Thymus (tissue), 11 donors: ENCODE measurements around the gene YJU2. TPM values are rescaled to one million over a fixed set of nuclear protein-coding genes. Genes with fewer than 3 reads are reported as not detected.

Experiments
- DNase-seq, 9 donors: peaks; one replicate each; pipeline ENCODE4 v3.0.0-alpha.2; 2013; ENCODE audit warnings: low spot score in 9 of 9, low read depth in 6 of 9, missing footprints in 1 of 9
- H3K27ac ChIP-seq, 2 donors: one replicate each; pipeline ENCODE4 v1.5.1; 2013; ENCODE audit warnings: control low read depth in 1 of 2, low read depth in 1 of 2, low read length in 1 of 2, mild to moderate bottlenecking in 1 of 2, moderate library complexity in 1 of 2
- H3K27me3 ChIP-seq, 2 donors: one replicate each; pipeline ENCODE4 v1.5.1; 2013; ENCODE audit warnings: low read length in 1 of 2; ENCODE audit not compliant: control insufficient read depth in 2 of 2, insufficient read depth in 1 of 2
- H3K36me3 ChIP-seq, 2 donors: one replicate each; pipeline ENCODE4 v1.5.1; 2013; ENCODE audit warnings: low read length in 1 of 2, mild to moderate bottlenecking in 1 of 2, moderate library complexity in 1 of 2; ENCODE audit not compliant: control insufficient read depth in 2 of 2, insufficient read depth in 2 of 2
- H3K4me1 ChIP-seq, 2 donors: one replicate each; pipeline ENCODE4 v1.5.1; 2013; ENCODE audit warnings: low read length in 2 of 2; ENCODE audit not compliant: control insufficient read depth in 2 of 2, insufficient read depth in 2 of 2
- H3K4me3 ChIP-seq, 2 donors: one replicate each; pipeline ENCODE4 v1.5.1; 2013; ENCODE audit warnings: low read length in 2 of 2, control low read depth in 1 of 2, mild to moderate bottlenecking in 1 of 2
- H3K9me3 ChIP-seq, 2 donors: one replicate each; pipeline ENCODE4 v1.5.1; 2013; ENCODE audit warnings: low read length in 1 of 2, mild to moderate bottlenecking in 1 of 2; ENCODE audit not compliant: control insufficient read depth in 2 of 2, insufficient read depth in 1 of 2
- WGBS: extraction: QIAGEN DNeasy Blood & Tissue Kit; methylation state at CpG from one replicate; pipeline ENCODE4 v1.1.7; 2013; 5-methylcytosine and 5-hydroxymethylcytosine counted together
- polyA plus RNA-seq: library from polyadenylated mRNA; stranded (reverse); fragments of 200-250 nt; gene quantifications from one replicate; pipeline ENCODE4 v1.2.3, GENCODE V29; 2013
- total RNA-seq: library from RNA; stranded (reverse); fragments of 120-200 nt; gene quantifications from one replicate; pipeline ENCODE4 v1.2.4, GENCODE V29; 2013
- donor health status: healthy.

The YJU2 gene
- total and polyA plus RNA-seq, 2 donors = 22.6 to 26.8 TPM

DNA sequence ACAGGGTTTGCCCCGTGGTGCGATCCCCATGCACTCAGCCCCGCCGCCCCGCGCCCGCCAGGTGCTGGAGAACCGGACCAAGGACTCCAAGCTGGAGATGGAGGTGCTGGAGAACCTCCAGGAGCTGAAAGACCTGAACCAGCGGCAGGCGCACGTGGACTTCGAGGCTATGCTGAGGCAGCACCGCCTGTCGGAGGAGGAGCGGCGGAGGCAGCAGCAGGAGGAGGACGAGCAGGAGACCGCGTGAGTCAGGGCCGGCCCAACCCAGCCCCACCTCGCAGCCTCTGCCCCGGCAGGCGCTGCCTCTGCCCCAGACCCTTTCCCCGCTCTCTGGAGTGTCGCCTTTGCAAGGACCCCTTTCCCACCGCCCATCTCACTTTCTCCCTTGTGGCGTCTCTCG is 11.3 kb downstream of the YJU2 start:
- WGBS = 98% methylated on average over 28 of the region's 28 CpGs
- Histone ChIP-seq H3K4me3 (no peak overlapping the region), H3K4me1 (no peaks in the 10 kb centered on the region), H3K9me3 (peaks cover 7 to 22% of the 10 kb centered on the region in 2 donors), H3K27ac (no peak overlapping the region), H3K36me3 (peaks cover 66 to 84% of the 10 kb centered on the region in 2 donors), H3K27me3 (no peaks in the 10 kb centered on the region)
- no peak for DNase-seq

DNA sequence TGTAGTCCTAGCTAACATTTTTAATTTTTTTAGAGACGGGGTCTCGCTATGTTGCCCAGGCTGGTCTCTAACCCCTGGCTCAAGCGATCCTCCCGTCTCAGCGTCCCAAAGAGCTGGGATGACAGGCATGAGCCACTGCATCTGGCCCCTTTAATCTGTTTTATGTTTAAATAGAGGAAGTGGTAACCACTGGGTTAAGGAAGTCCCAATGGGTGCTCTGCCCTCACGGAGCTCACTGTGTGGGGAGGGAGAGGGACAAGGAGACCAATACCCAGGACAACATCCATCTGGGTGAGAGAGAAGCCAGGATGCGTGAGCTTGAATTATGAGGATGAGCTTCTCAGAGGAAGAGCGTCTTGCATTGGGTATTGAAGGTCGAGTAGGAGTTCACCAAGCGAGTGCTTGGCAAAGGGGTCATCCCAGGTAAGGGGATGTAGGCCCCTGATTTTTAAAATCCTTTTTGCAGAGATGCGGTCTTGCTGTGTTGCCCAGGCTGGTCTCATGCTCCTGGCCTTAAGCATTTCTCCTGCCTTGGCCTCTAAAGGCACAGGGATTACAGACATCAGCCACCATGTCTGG is 13.8 kb downstream of the YJU2 start:
- Histone ChIP-seq H3K4me1 (no peaks in the 10 kb centered on the region), H3K9me3 (peaks cover 6 to 7% of the 10 kb centered on the region in 2 donors), H3K27ac (no peak overlapping the region), H3K36me3 (peaks cover 62 to 84% of the 10 kb centered on the region in 2 donors), H3K27me3 (no peaks in the 10 kb centered on the region), H3K4me3 (no peak overlapping the region)
- WGBS = 89% methylated on average over 11 of the region's 11 CpGs
- DNase-seq = no peak

DNA sequence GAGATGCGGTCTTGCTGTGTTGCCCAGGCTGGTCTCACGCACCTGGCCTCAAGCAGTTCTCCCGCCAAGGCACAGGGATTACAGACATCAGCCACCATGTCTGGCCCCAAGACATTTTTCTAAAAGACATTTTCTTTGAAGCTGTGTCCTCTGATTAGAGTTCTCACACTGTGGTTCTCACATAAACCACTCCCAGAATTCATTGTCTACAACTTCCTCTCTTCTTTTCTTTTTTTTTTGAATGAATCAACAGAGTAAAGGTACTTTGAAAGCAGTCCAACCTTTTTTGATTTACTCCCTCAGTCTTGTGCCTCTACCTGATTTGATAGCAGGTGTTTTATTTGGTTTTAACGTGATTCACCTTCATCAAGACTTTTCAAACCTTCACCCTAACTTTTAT is 17.9 kb downstream of the YJU2 start:
- Histone ChIP-seq H3K27ac (no peak overlapping the region), H3K36me3 (peaks cover 58 to 84% of the 10 kb centered on the region in 2 donors), H3K4me3 (no peak overlapping the region), H3K27me3 (no peaks in the 10 kb centered on the region), H3K9me3 (peaks cover 0 to 6% of the 10 kb centered on the region in 2 donors), H3K4me1 (no peaks in the 10 kb centered on the region)
- DNase-seq = peak in 1 of 9 donors; percentile 28
- WGBS = 61% methylated on average over 4 of the region's 4 CpGs

DNA sequence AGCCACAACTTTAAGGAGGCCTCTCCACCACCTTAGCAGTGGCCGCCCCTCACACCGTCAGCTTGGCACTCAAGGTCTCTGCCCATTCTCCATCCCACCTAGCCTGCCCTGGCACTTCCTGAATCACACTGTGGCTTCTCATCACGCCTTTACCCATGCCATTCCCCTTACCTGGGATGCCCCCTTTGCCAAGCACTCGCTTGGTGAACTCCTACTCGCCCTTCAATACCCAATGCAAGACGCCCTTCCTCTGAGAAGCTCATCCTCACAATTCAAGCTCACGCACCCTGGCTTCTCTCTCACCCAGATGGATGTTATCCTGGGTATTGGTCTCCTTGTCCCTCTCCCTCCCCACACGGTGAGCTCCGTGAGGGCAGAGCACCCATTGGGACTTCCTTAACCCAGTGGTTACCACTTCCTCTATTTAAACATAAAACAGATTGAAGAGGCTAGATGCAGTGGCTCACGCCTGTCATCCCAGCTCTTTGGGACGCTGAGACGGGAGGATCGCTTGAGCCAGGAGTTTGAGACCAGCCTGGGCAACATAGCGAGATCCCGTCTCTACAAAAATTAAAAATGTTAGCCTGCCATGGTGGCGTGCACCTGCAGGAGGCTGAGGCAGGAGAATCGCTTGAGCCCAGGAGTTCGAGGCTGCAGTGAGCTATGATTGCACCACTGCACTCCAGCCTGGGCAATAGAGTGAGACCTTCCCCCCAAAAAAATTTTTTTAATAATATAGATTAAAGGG is 19.5 kb downstream of the YJU2 start:
- H3K4me3 ChIP-seq = no peak overlapping the region
- H3K36me3 ChIP-seq = peaks cover 51 to 73% of the 10 kb centered on the region in 2 donors
- H3K27me3 ChIP-seq = no peaks in the 10 kb centered on the region
- H3K27ac ChIP-seq = no peak overlapping the region
- H3K9me3 ChIP-seq = peaks cover 0 to 6% of the 10 kb centered on the region in 2 donors
- DNase-seq = no peak
- WGBS = 89% methylated on average over 18 of the region's 18 CpGs
- H3K4me1 ChIP-seq = no peaks in the 10 kb centered on the region

DNA sequence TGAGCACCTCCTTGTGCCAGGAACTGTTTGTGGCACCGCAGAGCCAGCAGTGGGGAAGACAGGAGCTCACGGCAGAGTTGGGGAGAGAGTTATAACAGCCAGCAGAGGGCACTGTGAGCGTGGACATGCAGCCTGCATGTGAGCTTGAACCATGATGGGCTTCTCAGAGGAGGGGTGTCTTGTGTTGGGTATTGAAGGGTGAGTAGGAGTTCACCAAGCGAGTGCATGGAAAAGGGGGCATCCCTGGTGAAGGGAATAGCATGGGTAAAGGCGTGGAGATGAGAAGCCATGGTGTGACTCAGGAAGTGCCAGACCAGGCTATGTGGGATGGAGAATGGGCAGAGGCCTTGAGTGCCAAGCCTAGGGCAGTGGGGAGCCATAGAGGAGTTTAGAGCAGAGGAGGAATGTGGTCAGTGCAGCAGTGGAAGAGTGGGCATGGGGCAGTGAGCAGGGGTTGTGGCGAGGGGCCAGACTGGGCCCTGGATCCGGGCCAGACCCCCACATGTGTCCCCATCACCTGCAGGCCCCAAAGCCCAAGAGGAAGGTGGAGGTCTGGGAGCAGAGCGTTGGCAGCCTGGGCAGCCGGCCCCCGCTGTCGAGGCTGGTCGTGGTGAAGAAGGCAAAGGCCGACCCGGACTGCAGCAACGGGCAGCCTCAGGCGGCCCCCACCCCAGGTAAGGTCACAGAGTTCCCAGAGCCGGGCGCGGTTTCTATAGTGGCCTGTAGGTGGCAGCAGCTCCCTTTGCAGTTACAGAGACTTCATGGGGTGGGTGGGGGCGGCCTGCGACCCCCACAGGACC is 20.4 kb downstream of the YJU2 start:
- Histone ChIP-seq H3K36me3 (peaks cover 50 to 73% of the 10 kb centered on the region in 2 donors), H3K4me1 (no peaks in the 10 kb centered on the region), H3K27ac (no peak overlapping the region), H3K4me3 (no peak overlapping the region), H3K9me3 (peaks cover 0 to 11% of the 10 kb centered on the region in 2 donors), H3K27me3 (no peaks in the 10 kb centered on the region)
- 72% methylated on average over 21 of the region's 21 CpGs for WGBS
- peak in 7 of 9 donors; percentile 30 to 71 (median 50) for DNase-seq

DNA sequence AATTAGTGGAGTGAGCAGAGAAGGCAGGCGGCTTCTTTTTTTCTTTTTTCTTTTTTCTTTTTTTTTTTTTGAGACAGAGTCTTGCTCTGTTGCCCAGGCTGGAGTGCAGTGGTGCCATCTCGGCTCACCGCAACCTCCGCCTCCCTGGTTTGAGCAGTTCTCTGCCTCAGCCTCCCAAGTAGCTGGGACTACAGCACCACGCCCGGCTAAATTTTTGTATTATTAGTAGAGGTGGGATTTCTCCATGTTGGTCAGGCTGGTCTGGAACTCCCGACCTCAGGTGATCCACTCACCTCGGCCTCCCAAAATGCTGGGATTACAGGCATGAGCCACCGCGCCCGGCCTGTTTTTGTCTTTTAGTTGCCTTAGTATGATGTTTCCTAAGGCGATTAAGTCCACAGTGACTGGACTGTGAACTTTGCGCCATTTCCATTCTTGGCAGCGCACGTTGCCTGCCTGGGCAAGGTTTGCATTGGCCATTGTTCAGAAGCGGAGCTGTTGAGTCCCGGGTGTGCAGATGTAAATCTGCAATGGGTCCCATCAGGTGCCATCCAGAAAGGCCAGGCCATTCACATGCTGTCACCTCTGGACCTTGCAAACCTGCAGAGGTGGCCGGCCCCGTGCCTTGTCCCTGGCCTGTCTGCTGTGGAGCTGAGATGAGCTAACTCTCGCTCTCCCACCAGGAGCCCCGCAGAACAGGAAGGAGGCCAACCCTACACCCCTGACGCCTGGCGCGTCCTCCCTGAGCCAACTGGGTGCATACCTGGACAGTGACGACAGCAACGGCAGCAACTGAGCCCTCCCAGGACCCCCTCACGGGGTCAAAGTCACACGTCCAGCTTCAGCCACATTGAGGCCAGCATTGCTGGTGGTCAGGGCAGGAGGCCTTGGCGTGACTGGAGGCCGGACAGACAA is 21.3 kb downstream of the YJU2 start:
- H3K9me3 ChIP-seq = peaks cover 0 to 11% of the 10 kb centered on the region in 2 donors

DNA sequence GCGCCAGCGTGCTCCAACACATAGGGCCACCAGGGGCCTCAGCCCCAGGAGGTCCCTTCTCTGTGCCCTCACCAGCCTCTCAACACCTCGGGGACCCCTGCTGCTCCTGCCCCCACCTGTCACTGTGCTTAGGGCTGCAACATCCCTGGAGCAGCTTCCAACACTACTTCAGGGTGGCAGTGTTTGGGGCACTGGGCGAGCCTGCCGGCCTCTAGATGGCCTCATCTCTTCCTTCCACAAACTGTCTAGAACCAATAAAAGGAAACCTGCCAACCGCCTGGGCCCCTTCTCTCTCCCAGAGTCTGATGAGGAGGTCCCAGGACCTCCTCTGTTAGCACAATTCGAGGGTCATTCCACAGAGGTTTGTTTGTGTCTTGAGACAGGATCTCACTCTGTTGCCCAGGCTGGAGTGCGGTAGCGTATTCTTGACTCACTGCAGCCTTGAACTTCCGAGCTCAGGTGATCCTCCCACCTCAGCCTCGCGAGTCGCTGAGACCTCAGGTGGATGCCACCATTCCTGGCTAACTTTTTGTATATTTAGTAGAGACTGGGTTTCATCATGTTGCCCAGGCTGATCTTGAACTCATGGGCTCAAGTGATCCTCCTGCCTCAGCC is 22.0 kb downstream of the YJU2 start:
- DNase-seq = no peak
- H3K36me3 ChIP-seq = peaks cover 42 to 61% of the 10 kb centered on the region in 2 donors
- no peak overlapping the region for H3K4me3 ChIP-seq
- H3K27me3 ChIP-seq = no peaks in the 10 kb centered on the region
- WGBS = 94% methylated on average over 13 of the region's 13 CpGs
- H3K4me1 ChIP-seq = no peaks in the 10 kb centered on the region
- peaks cover 0 to 11% of the 10 kb centered on the region in 2 donors for H3K9me3 ChIP-seq
- H3K27ac ChIP-seq = no peak overlapping the region

More for the DNA sequence above, 21.3 kb downstream of the YJU2 start:
- Histone ChIP-seq H3K4me3 (no peak overlapping the region), H3K36me3 (peaks cover 48 to 65% of the 10 kb centered on the region in 2 donors), H3K27ac (no peak overlapping the region), H3K27me3 (no peaks in the 10 kb centered on the region), H3K4me1 (no peaks in the 10 kb centered on the region)
- DNase-seq = no peak
- 97% methylated on average over 30 of the region's 30 CpGs for WGBS

DNA sequence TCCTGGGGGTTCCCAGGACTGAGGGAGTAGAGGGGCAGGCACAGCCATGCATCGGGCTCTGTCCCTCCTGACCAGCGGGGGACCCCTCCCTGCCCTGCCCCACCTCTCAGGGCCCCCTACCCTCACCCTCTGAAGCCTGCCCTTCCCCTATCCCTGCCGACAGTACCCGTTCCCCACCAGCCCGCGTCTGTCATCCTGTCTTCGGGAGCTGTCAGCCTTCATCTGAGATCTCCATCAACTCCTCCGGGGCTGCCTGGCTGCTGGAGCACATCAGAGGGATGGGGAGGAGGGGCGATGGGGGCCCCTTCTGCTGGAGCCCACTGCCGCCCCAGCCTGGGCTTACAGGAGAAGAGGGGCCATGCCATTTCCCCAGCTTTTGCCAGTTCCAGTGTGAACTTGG is 26.0 kb downstream of the YJU2 start:
- Histone ChIP-seq H3K9me3 (peaks cover 0 to 8% of the 10 kb centered on the region in 2 donors), H3K27me3 (peaks cover 5 to 13% of the 10 kb centered on the region in 2 donors), H3K36me3 (peaks cover 20 to 30% of the 10 kb centered on the region in 2 donors), H3K27ac (no peak overlapping the region), H3K4me1 (no peaks in the 10 kb centered on the region), H3K4me3 (no peak overlapping the region)
- WGBS = 98% methylated on average over 10 of the region's 10 CpGs
- no peak for DNase-seq
